NCI-H2171 treated with DMSO at 0.1 percent for 48 hours (cell line): ENCODE data around the gene C16orf95.
"Not testable (repeated sequence)": the region's sequence is repeated elsewhere in the genome, so short reads cannot be mapped to it uniquely, and the experiment has no call there.

ENCODE experiments used
- DNase-seq: peaks from one replicate; lab custom pipeline; 2025; lab: John Stamatoyannopoulos, UW

Gene C16orf95

DNA sequence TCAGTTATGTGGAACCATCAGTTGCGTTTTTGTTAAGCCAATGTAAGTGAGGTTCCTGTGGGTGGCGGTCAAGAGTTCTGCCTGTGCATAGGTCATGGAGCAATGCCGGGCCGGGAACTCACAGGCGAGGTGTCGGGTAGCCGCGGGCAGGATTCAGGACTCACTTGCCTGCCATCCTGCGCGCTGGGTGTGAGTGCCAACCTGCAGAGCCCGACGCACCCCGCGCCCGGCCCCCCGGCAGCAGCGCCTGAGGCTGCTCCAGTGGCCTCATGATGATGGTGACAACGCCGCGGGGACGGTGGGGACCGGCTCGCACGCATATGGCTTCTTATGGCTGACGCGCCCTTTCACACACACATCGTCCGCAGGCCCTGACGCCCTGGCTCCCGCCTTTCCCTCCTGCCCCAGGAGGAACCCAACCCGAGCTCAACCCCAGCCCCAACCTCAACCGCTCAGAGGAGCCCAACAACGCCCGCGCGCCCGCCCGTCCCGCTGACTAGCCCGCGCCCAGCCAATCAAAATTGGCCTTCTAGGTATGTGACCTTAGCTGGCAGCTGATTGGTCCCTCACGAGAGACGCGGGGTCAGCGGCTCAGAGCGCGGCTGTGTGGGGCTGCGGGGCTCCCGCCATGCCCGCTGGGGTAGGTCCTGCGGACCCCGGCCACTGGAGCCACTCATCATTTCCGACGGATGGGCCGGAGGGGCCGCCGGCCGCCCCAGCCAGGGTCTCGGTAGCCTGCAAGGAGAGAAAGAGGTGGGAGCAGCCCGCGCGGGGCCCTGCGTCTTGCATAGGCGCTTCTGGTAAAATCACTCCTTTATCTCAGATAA, at the start of gene C16orf95:
Gene C16orf95 (minus strand): TSS at position 470 of the 827 bp plus-strand sequence. CDS start 150 bp downstream, at position 320.
- peak; percentile 96 for DNase-seq

GRCh38 chr16:87366930-87367329, 49.7 kb upstream of the C16orf95 start:
- DNase-seq, result no peak

DNA sequence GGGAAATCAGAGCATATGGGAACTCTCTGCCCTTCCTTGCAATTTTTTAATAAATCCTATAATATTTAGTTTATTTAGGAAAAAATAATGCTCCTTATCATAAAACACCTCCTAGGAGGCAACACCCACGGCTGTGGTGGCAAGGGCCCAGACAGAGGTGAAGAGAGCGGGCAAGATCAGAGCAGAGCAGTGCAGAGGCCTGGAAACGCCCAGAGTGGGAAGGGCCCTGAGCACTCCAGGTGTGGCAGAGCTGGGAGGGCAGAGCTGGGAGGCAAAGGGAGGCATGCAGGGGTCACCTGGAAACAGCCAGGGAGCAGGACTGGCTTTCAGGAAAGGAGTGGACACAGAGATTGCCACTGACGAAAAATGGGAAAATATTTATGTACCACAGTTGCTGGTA, 49.1 kb upstream of the C16orf95 start:
- DNase-seq, result no peak

- no peak for DNase-seq
Observed at GRCh38 chr16:87365021-87365713, 48.0 kb upstream of the C16orf95 start.

DNA sequence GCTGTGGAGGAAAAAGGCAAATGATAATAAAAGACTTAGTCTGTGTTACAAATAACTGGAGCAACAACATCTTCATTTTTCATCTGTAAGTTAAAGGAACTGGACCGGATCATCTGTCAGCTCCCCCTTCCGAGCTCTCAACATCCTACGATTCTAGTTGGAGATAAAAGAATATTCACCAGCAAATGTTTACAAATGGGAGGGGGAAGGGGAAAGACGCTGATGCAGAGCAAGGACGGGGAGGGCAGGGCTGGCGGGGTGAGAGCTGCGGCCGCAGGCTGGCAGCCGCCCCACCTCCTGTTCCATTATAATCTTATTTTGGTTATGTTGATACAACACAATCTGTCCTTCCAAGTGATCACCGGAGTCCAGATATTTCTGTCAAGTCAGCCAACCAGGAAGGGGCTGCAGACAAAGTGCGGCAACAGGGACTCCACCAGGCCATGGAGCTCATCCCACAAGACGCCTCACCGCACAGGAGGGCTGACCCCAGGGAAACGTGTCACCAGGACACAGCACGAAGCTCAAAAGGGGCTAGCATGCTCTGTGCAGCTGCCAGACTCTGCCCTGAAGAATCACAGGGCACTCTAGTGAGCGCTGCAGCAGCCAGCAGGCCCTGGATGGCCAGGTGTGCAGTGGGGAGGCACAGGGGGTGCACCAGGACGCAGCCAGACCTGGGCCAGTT, 46.7 kb upstream of the C16orf95 start:
- DNase-seq, result peak; percentile 41

DNA sequence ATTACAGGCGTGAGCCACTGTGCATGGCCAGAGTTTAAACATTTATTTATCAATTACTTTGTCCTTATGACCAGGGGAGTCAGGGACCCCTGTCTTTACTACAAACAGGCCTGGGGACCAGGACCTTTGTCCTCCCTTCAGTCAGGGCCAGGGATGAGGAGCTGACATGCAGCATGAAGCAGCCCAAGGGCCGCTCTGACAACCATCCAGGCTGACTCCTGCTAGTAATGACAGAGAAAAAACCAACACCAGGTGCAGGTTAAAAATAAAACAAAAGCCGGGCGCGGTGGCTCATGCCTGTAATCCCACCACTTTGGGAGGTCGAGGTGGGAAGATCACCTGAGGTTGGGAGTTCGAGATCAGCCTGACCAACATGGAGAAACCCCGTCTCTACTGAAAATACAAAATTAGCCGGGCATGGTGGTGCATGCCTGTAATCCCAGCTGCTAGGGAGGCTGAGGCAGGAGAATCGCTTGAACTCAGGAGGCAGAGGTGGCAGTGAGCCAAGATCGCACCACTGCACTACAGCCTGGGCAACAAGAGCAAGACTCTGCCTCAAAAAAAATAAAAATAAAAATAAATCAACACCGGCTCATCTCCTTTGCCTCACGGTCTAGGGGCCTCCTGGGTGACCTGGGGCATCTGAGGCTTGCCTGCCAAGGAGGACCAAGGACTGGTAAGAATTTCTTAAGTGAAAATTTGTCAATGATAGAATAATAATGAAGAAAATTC, 45.8 kb upstream of the C16orf95 start:
- not testable (repeated sequence) for DNase-seq

DNA sequence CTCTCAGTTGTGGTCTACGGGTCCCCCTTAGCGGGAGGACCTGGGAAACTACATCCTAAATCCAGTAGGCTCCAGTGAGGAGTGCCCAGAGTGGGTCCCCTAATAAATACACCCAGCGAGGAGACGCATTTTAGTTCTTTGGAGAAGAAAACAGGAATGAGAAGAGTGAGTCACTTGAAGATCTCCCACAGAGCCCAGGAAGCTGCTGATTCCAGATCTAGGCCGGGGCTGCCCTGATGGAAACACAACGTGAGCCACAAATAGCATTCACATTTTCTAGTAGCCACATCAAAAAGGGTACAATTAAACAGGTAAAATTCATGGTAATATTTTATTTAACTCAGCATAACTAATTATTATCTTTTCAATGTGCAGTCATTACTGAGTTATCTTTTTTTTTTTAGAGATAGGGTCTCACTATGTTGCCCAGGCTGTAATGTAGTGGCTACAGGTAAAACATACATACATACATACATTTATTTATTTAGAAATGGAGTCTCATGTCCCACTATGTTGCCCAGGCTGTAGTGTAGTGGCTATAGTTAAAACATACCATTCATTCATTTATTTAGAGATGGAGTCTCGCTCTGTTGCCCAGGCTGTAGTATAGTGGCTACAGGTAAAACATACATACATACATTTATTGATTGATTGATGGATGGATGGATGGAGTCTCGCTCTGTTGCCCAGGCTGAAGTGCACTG, 44.9 kb upstream of the C16orf95 start:
- no peak for DNase-seq

GRCh38 chr16:87360862-87361610, 43.8 kb upstream of the C16orf95 start:
- no peak for DNase-seq

DNA sequence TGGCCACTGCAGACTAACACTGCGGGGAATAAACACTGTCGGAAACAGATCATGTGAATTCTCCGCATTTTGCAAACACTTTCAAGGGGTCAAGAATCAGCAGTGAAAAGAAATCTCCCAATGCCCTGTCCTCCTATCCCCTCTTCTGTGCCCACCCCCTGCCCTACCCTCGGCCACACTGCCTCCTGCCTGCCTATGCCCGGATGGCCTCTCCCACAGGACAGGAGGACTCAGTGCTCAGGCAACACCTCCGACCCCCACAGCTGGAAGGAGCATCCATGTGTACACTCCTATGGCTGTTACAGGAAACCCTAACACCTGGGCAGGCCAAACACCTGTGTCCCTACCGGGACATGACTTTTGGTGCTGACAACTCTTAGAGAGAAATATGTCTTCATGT, 41.9 kb upstream of the C16orf95 start:
- DNase-seq, result no peak

DNA sequence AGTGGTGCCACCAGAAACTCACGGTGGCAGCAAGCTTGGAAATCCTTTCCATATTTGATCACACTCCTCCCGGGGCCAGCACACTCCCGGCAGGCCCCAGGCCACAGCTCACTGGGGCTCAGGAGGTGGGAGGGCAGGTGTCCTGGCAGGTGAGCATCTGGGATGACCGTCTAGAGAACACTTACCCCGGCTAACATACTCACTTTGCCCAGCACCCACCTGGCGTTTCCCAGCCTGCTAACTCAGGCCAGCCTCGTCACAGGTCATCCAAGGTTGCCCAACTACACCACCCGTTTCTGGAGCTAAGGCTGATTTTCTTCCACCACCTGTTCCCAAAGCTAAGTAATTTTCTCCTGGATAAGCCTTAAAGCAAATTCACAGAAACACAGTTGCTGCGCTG, 41.5 kb upstream of the C16orf95 start:
- DNase-seq, result no peak

- DNase-seq, result no peak
Observed at GRCh38 chr16:87358250-87358649, 41.1 kb upstream of the C16orf95 start.

- DNase-seq, result no peak
Observed at GRCh38 chr16:87356491-87356853, 39.3 kb upstream of the C16orf95 start.

- DNase-seq, result no peak
Observed at GRCh38 chr16:87353613-87354012, 36.4 kb upstream of the C16orf95 start.

GRCh38 chr16:87352818-87353217, 35.6 kb upstream of the C16orf95 start:
- no peak for DNase-seq

DNA sequence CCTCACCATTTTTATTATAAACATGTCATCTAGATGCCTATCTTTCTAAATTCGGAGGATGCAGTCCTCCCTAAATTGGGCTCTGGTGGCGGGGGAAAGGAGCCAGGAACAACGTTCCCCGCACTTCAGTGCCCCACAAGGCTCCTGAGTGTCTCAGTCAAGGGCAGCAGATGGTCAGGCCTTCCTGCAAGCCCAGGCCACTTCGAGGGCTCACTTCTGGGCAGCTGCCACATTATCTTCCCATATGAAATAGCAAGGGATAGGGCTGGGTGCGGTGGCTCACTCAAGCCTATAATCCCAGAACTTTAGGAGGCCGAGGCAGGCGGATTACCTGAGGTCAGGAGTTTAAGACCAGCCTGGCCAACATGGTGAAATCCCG, 34.1 kb upstream of the C16orf95 start:
- DNase-seq, result no peak

DNA sequence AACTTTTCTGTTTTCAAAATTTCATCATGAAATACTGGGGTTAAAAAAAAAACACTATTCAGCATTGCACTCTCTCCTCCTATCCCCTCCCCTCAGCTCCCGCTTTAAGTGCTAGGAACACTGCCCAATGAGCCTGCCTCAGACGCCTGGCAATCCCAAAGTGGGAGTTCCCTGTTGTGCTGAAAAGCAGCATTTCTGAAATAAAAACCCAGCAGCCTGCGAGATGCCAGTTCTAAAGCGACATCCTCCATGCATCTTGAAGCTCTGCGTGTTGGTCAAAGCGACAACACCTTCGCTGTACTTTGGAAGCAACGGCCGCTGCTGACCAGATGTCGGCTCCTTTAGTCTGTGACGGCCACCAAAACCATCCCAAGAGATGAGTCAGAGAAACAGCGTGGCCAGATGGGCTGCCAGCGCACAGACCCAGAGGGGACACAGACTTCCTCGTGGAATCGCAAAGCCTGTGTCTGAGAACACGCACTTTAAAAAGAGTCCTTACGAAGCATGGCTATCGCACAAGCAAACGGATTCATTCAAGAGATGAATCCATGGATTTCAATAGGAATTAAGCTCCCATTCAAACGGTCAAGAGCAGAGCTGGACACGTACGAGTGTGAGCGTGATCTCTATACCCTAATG, 33.6 kb upstream of the C16orf95 start:
- DNase-seq, result no peak

DNA sequence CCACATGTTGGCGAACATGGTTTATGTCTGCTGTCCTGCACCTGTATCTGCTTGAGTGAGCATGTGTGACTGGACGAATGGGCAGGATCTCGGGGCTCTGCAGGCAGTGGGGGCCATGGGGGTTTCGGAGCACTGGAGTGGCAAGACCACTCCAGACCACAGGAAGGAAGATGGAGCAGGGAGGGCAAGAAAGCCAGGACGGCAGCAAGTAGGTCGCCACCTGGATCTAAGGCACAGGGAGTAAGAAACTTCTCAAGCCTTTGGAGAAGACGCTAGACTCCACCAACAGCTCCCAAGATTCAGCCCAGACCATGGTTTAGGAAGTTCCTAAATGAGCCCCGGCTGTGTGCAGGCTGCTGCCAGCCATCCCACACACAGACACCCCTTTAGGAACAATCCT, 32.8 kb upstream of the C16orf95 start:
- DNase-seq, result no peak

- DNase-seq, result no peak
Observed at GRCh38 chr16:87348616-87349157, 31.5 kb upstream of the C16orf95 start.

- DNase-seq, result no peak
Observed at GRCh38 chr16:87347932-87348615, 30.9 kb upstream of the C16orf95 start.
